Stimulated activated CD4-positive, alpha-beta T cell treated with anti-CD3 and anti-CD28 coated beads, Interleukin-1b, Interleukin-23, amount 100 ng/mL, for 24 hours (primary cell): ENCODE data around the gene EIF2A.
"Not testable (repeated sequence)": the region's sequence is repeated elsewhere in the genome, so short reads cannot be mapped to it uniquely, and the experiment has no call there.

Source experiments
- DNase-seq, 4 experiments: peaks; one replicate each; pipeline ENCODE4 v3.0.0-alpha.2; 2020; ENCODE audit warnings: low read depth in 4 of 4, low spot score in 1 of 4

The EIF2A gene

DNA sequence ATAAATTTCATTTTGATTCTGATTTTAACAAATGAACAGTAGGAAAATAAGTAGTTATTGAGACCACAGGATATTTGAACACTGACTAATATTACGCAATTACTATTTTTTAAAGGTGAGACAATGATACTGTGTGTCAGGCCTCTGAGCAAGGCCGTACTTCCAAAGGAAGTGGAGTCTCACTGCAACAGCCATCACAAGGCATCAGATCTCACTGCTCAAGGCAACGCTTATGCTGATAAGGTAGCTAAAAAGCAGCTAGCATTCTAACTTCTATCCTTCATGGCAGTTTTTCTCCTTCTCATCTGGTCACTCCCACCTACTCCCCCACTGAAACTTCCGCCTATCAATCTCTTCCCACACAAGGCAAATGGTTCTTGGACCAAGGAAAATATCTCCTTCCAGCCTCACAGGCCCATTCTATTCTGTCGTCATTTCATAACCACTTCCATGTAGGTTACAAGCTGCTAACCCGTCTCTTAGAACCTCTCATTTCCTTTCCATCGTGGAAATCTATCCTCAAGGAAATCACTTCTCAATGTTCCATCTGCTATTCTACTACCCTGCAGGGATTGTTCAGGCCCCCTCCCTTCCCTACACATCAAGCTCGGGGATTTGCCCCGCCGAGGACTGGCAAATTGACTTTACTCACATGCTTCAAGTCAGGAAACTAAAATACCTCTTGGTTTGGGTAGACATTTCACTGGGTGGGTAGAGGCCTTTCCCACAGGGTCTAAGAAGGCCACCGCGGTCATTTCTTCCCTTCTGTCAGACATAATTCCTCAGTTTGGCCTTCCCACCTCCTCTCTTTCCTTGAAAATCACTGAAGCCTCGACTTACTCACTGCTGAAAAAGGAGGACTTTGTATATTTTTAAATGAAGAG lies 54.3 kb downstream of the EIF2A start:
- not testable (repeated sequence) for DNase-seq

DNA sequence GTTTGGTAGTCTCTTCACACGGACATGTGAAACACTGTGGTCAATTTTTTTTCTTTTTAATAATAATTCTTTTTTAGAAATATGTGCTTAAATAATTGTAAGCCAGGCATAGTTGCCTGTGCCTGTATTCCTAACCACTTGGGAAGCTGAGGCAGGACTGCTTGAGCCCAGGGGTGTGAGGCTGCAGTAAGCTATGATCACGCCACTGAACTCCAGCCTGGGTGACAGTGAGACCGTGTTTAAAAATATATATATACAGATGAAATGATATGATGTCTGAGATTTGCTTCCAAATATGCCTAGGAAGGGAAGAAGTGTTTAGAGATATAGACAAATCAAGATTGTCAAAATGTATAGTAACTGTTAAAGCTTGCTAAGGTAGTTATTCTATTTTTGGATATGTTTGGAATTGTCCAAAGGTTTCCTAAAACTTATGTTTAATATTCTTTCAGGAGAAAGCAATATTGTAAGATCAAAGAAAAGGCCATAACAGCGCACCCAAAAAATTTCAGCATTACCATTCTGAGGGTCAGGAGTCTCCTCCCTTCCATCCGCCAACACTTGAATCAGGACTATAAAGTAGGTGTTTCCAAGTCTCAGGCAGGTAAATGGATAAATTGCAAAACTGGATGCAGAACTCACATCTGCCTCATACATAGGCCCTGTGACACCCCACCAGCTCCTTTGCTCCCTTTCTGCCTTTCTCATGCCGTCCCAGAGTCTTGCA lies 56.0 kb downstream of the EIF2A start:
- no peak for DNase-seq

DNA sequence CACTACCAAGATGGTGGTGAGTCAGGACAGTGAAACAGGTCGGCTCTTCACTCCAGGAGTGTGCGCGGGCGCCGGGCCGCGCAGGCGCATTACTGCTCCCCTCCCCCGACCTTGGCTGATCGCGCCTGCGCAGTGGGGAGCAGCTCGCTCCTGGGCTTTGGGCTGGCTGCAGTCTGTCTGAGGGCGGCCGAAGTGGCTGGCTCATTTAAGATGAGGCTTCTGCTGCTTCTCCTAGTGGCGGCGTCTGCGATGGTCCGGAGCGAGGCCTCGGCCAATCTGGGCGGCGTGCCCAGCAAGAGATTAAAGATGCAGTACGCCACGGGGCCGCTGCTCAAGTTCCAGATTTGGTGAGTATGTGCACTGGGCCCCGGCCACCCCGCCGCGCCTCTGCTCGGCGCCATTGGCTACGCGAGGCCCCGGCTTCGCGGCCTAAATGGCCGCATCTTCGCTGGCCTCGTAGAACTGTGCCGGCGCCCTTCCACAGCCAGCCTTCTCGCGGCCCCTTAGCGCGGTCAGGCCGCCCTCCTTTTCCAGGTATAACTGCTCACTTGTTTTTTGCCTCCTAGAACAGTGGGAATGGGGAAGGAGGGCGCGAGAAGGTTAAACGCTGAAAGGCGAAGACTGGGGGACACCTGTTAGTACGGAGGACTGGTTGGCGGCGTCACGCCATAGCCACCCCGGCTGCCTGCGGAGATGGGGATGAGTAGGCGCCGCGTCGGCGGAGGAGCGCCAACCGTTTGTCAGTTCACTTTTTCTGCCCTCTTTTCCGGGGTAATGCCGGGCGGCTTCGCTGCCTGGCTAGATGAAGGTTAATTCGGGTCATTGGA lies 56.8 kb downstream of the EIF2A start, which contains the start of gene SELENOT:
TSS of gene SELENOT (plus strand) at position 169 of the 827 bp plus-strand sequence. CDS start at position 211, 42 bp downstream.
- DNase-seq: peak; percentile 81 to 87 (median 86)

DNA sequence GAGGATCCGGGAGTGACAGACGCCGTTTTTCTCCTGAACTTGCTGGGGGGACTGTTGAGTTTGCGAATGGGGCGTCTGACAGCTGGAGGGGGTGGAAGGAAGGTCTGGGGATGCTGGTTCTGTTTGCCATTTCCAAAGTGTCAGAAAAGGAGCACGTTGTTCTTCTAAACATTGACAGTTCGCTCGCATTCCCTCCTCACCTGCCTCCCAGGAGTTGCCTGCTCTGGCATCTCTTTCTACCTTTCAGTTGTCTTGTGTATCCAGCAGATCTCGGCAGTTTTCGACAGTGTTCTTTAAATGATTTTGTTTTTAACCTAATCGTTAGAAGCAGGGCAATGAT lies 57.4 kb downstream of the EIF2A start:
- DNase-seq: no peak

DNA sequence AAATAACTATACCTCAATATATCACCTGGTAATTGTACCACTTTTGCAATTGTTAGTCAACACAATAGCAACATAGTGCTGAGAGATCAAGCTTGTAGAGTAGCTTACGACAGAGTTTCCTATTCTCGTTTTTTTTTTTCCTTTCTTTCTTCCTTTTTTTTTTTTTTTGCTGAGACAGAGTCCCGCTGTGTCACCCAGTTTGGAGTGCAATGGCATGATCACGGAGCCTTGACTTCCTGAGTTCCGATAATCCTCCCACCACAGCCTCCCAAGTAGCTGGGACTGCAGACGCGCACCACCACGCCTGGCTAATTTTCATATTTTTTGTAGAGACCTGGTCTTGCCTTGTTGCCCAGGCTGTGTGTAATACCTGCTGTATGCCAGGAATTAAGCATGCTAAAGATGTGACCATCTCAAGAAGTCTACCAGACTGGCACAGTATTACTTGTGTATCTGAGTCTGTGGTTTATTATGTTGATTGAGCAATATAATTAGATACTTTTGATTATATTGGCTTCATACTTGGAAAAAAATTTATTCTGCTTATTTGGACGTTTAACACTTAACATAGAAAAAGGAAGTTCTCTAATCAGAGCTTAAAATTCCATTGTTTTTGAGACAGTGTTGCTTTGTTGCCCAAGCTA lies 59.5 kb downstream of the EIF2A start:
- no peak for DNase-seq

DNA sequence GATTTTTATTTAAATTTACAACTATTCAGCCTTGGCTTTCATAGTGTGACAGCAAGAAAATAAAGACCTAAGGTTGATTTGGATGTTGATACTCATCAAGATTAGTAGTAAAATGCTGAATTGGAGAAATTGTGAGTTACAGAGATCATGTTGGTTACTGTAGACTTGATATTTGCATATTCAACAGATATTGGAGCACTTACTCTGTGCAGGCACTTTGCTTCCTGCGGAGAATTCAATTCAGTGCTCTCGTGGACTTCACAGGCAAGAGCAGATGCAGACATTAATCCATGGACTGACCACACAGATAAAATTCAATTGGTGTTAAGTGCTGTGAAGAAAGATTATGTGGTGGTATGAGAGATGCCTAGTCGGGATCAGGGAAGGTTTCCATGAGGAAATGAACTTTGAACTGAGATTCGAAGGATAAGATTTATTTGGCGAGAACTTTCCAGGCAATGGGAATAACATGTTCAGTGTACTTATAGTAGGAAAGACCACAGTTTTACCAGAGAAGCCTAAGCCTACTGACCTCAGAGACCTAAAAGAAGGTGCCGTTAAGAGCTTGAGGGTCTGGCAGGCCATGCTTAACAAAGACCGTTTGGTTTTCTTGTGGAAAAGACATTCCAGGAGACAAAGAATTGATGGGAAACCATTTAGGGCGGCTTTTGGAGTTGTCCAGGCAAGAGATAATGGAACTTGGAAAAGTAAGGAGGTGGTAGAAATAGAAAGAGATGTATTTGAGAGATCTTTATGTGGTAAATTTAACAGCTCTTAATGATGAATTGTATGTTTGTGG lies 60.9 kb downstream of the EIF2A start:
- DNase-seq: no peak

DNA sequence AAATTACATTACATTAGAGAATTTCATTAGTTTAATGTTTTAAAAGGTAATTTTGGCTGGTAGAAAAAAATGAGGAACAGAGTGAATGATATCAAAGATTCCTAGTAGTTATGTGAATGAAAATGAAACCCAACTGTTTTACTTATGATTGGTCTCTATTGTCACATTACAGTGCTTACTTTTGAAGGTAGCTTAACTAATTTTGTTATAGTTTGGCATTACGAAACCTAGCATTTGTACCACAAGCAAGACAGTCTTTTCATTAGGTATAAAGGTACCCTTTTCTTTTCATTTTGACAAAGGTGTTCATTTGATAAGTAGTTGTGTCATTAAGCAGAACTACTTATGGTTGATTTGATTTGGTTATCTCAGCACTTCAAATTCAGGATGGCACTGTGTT lies 63.4 kb downstream of the EIF2A start:
- no peak for DNase-seq

DNA sequence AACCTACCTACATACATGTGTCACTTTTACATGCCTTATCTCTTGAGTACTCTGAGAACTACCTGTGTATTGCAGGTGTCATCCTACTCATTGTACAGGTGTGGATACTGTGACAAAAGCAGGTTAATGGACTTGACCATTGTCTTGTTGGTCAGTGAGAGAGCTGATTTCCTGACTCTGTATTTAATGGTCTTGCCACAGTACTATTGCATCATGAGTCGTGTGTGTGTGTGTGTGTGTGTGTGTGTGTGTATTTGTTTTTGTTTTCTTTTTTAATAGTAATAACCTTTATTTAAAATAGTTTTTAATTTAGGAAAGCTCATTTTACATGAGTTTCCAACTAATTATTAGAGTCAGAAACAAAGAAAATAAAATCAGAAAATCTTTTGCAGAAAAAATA lies 64.2 kb downstream of the EIF2A start:
- no peak for DNase-seq

DNA sequence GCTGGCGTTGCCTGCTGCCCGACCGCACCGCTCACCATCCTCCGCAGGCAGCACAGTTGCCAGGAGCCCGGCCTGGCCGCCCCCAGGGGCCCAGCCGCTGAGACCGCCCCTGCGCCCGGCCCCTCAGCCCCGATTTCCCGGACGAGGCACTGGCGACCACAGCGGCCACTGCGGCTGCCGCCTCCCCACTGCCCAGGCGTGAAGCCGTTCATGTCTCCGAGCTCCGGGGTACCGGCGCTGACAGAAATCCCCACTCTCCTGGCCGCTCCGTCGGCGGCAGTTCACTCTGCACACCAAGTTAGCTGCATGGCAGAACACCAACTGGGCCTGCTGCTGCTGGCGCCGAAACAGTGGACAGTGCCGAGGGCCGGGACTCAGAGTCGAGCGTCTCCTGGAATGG lies 65.1 kb downstream of the EIF2A start:
- DNase-seq: no peak

DNA sequence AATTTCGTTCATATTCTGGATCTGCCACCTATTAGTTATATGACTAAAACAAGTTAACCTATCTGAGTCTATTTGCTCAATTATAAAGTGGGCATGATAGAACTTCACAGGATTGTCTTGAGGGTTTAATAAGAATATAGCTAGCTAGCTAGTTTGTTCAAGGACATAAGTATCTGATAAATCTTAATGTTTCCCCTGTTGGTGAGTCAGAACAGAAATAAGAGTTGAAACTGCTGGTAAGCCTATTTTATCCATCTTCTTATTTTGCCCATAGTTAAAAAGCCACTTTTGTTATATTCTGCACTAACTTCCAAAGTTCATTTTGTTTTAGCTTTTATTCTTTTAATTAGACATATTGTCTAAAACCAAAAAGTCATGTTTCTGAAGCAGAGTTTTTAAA lies 65.9 kb downstream of the EIF2A start:
- no peak for DNase-seq

DNA sequence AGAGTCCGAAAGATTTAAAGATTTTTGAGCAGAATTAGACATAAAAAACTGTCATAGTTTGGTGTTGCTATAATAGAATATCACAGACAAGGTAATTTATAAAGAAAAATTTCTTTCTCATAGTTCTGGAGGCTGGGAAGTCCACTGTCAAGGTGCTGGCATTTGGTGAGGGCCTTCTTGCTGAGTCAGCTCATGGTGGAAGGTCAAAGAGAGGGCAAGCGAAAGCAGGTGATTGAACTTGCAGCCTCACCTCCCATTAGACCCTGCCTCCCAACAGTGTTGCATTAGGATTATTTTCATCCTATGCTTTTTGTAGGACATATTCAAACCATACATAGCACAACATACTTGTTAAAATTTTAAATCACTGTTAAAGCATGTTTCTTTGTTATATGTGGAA lies 66.4 kb downstream of the EIF2A start:
- DNase-seq: no peak

DNA sequence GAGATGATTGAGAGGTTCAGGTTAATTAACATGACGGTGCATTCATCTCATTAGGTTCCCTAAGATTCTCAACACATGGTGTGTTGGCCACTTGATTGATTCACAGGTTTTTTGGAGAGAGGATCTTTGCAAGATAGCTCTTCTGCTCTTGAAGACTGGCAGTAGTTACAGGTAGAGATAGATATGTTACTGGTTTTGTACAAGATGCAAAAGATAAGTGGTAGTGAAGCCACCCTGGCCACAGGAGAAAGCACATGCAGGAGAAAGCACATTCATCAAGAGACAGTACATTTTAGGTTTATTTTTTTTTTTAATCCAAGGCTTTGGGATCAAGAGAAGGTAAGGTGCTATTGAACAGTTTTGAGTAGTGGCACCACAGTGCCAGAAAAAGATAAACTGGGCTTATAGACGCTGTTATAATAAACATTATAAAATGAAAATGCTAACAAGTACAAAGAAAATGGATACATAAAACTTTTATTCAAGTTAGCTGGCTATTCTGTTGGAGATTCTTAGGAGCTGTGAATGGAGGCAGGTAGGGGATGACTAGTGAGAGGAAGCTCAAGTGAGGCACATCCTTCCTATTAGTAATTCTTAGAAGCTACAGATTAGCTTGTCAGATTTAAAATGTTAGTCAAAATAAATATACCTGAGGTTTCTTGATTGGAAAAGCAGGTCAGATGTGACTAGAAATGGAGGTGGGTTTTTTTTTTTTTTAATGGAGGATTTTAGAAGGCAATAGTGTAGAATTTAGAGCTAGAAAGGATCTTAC lies 67.3 kb downstream of the EIF2A start:
- no peak for DNase-seq

DNA sequence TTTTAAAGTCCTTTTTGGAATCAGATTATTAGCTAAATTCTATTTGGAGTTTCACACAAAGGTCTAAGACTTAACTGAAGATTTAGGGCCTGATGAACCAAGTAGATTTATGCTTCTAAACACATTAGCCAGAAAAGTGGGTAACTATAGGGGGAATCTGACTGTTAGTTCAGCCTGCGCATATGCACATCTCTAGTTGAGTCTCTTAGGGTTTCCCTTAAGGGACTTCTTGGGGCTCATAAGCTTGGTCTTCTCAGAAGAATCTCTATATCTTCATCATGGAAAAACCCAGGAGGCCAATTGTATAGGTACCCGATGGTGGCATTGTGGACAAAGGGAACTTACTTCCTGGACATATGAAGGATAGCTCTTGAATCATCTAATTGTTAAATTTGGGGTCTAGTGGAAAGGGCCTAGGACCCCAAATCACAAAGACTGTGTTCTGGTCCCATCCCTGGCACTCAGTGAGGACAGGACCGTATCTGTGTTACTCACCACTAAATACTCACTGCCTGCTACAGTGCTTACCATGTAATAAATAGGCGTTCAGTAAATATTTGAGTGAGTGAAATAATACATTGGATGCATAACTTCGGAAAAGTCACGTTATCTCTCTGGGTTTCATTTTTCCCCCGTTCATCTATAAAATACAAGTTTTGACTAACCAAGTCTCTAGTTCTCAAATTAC lies 73.6 kb downstream of the EIF2A start:
- DNase-seq: no peak

DNA sequence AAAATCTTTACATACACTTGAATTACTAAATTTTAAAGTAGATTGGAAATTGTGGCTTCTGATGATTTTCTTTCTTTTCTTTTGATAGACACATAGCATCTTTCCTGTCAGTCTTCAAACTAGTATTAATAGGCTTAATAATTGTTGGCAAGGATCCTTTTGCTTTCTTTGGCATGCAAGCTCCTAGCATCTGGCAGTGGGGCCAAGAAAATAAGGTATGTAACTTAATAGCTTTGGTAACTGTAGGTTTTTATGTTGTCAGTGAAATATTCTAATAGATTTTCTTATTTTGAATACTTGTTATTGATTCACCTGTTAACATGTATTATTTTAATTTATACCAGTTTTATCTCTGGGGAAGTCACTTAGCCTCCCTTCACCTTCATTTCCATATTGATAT lies 76.4 kb downstream of the EIF2A start:
- not testable (repeated sequence) for DNase-seq

DNA sequence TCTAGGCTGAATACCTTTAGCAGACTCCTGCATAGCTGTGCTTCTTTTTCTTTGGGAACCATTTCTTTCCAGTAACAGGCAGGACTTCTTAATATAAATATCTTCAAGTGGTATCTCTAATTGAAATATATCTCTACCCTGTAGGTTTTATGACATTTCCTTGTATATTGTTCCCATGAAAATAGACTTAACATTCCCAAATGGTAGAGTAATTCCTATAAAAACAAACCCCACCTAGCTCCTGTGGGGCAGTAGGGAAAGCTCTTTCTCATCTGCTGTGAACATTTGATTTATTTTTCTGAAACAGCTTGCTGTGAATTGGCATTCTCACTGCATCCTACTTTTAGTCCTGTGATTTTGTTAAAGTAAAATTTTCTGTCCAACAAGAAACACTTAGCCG lies 77.4 kb downstream of the EIF2A start:
- DNase-seq: no peak

DNA sequence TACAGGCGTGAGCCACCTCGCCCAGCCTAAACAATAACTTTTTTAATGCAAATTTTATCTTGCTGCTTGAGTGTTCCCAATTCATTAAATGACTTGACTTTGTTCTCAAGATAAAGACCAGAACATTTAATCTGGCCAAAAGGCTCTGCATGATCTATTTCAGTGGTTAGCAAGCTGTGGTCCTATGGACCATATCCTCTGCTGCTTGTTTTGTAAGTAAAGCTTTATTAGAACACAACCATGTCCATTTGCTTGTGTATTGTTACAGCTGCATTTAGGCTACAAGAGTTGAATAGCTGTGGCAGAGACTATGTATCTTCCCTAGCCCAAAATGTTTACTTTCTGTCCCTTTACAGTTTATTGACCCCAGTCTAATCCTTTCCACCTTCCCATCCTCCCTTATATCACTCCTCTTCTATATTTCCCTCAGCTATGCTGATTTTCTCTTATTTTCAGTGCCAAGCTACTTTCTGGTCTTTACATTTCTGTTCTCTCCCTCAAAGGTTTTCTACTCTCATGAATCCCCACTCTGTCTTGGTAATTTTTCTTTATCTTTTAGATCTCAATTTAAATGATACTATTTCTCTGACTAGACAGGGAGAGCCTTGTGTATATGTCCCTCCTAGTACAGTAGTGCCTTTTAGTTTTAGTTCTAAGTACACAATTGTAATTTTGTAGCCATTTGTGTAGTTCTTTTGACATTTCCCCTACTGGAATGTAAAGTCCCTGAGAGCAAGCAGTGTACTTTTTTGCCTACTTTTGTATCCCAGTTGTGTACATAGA lies 79.8 kb downstream of the EIF2A start:
- DNase-seq: no peak

DNA sequence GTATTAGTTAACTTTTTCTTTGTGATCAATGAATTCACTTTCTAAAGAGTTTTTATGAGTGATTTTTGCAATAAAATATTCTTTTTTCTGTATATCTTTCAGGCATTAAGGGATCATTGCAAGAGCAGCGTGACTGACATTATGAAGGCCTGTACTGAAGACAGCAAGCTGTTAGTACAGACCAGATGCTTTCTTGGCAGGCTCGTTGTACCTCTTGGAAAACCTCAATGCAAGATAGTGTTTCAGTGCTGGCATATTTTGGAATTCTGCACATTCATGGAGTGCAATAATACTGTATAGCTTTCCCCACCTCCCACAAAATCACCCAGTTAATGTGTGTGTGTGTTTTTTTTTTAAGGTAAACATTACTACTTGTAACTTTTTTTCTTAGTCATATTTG lies 81.0 kb downstream of the EIF2A start:
- no peak for DNase-seq

DNA sequence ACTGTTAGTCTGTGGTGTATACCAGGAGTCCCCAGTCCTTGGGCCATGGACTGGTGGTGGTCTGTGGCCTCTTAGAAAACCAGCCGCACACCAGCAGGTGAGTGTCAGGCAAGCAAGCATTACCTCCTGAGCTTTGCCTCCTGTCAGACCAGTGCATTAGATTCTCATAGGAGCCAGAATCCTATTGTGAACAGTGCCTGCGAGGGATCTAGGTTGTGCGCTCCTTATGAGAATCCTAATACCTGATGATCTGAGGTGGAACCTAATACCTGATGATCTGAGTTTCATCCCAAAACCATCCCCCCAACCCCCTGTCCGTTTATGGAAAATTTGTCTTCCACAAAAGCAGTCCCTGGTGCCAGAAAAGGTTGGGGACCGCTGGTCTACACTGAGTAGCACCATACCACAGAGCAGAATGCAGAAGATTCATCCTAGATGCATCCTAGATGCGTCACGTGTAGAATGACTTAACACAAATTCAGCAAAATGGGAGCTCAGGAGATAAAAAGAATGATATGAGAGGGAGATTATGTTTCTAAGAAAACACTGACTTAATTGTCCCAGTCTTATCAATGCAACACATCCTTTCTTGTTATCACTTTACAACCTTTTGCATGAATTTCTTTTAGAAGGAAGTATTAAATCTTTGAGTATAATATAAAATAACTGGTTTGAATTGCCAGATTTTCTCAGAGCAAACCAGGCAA lies 85.1 kb downstream of the EIF2A start:
- no peak for DNase-seq
